Kidney epithelial cell (primary cell): ENCODE results near the gene CPNE4. TPM values are rescaled to one million over a fixed set of nuclear protein-coding genes. Genes with fewer than 3 reads are reported as not detected.

Experiments used
- DNase-seq: peaks from one replicate; pipeline ENCODE4 v3.0.0-alpha.2; 2010; ENCODE audit warnings: low read depth
- H3K27me3 ChIP-seq: 2 replicates; pipeline ENCODE4 v1.6.0; 2011; ENCODE audit warnings: low read length; ENCODE audit not compliant: control insufficient read depth, insufficient read depth
- H3K36me3 ChIP-seq: 2 replicates; pipeline ENCODE4 v1.5.1; 2011; ENCODE audit warnings: low read length; ENCODE audit not compliant: control insufficient read depth, insufficient read depth
- H3K4me3 ChIP-seq: 2 replicates; pipeline ENCODE4 v1.5.1; 2011; ENCODE audit warnings: low read depth, mild to moderate bottlenecking, control low read depth, low read length
- total RNA-seq: library from RNA; depleted of rRNA; stranded (reverse); fragments of >200 nt; gene quantifications from 2 replicates; pipeline ENCODE4 v1.2.3, GENCODE V29; 2015
- TF ChIP-seq, protein P1 (sequence below): IDR thresholded peaks from 2 replicates; pipeline ENCODE4 v1.5.1; 2011; ENCODE audit warnings: mild to moderate bottlenecking, moderate library complexity, low read length, control low read depth, inconsistent platforms; ENCODE audit not compliant: insufficient read depth, poor library complexity, severe bottlenecking

The CPNE4 gene
- total RNA-seq, 1 donor from 2014 or later: 3.7 TPM

- H3K4me3 ChIP-seq: no peak overlapping the region
- peaks cover 4% of the 10 kb centered on the region for H3K27me3 ChIP-seq
- TF ChIP-seq, protein P1, sequence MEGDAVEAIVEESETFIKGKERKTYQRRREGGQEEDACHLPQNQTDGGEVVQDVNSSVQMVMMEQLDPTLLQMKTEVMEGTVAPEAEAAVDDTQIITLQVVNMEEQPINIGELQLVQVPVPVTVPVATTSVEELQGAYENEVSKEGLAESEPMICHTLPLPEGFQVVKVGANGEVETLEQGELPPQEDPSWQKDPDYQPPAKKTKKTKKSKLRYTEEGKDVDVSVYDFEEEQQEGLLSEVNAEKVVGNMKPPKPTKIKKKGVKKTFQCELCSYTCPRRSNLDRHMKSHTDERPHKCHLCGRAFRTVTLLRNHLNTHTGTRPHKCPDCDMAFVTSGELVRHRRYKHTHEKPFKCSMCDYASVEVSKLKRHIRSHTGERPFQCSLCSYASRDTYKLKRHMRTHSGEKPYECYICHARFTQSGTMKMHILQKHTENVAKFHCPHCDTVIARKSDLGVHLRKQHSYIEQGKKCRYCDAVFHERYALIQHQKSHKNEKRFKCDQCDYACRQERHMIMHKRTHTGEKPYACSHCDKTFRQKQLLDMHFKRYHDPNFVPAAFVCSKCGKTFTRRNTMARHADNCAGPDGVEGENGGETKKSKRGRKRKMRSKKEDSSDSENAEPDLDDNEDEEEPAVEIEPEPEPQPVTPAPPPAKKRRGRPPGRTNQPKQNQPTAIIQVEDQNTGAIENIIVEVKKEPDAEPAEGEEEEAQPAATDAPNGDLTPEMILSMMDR: no peak
- no peak for DNase-seq
- H3K36me3 ChIP-seq: no peaks in the 10 kb centered on the region
Observed at GRCh38 chr3:132016061-132017041, 18.5 kb downstream of the CPNE4 start.

GRCh38 chr3:132014105-132014504 is 20.7 kb downstream of the CPNE4 start:
- no peak for DNase-seq
- TF ChIP-seq, protein P1: no peak

DNA sequence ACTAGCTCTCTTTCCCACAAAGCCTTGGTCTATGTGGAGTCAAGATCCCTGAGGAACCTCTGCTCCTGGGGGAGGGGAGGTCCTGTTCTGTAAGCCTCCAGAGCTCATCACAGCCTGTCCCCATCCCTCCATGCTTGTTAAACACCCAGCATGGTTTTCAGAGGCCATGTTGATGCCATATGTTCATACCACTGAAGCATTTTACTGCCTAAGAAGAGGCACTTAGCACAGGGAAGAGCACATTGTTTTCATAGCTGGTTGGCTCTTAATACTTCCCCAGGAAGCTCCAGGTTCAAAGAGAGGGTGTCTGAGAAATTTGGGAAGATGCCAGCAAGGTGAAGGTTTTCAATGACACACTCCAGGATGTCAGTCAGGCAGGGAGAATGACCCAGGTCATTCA is 25.6 kb downstream of the CPNE4 start:
- DNase-seq: no peak
- TF ChIP-seq, protein P1: no peak
- Histone ChIP-seq H3K4me3 (no peak overlapping the region), H3K27me3 (no peaks in the 10 kb centered on the region), H3K36me3 (no peaks in the 10 kb centered on the region)

More at GRCh38 chr3:132014105-132014504, 20.7 kb downstream of the CPNE4 start:
- Histone ChIP-seq H3K36me3 (no peaks in the 10 kb centered on the region), H3K27me3 (no peaks in the 10 kb centered on the region), H3K4me3 (no peak overlapping the region)

GRCh38 chr3:132008837-132009236 is 26.0 kb downstream of the CPNE4 start:
- TF ChIP-seq, protein P1: no peak

GRCh38 chr3:132007617-132008016 is 27.2 kb downstream of the CPNE4 start:
- TF ChIP-seq, protein P1: no peak
- no peak overlapping the region for H3K4me3 ChIP-seq
- H3K36me3 ChIP-seq: no peaks in the 10 kb centered on the region
- DNase-seq: no peak
- no peaks in the 10 kb centered on the region for H3K27me3 ChIP-seq

More at GRCh38 chr3:132008837-132009236, 26.0 kb downstream of the CPNE4 start:
- Histone ChIP-seq H3K4me3 (no peak overlapping the region), H3K36me3 (no peaks in the 10 kb centered on the region), H3K27me3 (no peaks in the 10 kb centered on the region)
- DNase-seq: peak; percentile 12
